ENCODE data around the gene CD81. TPM values are rescaled to one million over a fixed set of nuclear protein-coding genes. Genes with fewer than 3 reads are reported as not detected.

CD81 gene
- total and polyA plus RNA-seq, 9 of the 15 experiments (the other 6 are each of a cell fraction or from before 2014, with no cell fraction given): 2.4 to 189 (median 61.7) TPM

DNA sequence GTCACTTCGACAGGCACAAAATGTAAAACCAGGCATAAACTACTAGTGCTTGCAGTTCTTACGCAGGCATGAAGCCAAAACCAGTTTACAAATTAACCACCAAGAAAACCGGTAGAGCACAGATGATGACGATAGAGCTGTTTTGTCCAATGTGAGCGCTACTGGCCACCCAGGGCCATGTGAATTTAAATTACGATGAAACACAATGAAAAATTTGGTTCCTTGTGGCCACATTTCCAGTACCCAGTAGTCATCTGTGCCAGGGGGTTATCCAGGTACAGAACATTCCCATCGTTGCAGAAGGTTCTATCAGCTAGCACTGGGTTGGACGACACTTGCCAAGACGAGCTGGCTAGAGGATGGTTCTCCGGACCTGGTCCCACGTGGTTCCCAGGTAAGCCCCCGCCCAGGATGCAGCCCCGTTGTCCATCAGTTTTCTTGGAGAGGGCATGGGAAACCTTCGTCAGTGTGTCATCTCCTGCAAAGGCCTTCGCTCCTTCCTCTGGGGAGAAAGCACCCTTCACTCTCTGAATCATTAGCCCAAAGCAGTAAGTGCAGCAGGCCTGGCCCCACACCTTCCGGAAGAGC is 1.1 kb upstream of the CD81 start (continued):
- no peak for TF ChIP-seq PHF8 (IDR thresholded peaks at IDR 0.05; ENCODE audit: borderline replicate concordance, low read length)
- no peak for TF ChIP-seq ESRRB (CRISPR knock-in tag; IDR thresholded peaks at IDR 0.05; ENCODE audit: borderline replicate concordance)
- no peak for TF ChIP-seq NRF1 (conservative IDR thresholded peaks at IDR 0.05 in 1 of 2, IDR thresholded peaks at IDR 0.05 in 1 of 2)
- TF ChIP-seq BACH1 (tag; IDR thresholded peaks at IDR 0.05): no peak
- no peak for TF ChIP-seq ZNF324 (CRISPR knock-in tag; IDR thresholded peaks at IDR 0.05)

GRCh38 chr11:2377511-2378443 is 667 bp downstream of the CD81 start:
- Histone ChIP-seq H3K4me2 (ENCODE audit: insufficient read depth, low read length) (peak overlapping the region; percentile 86), H3K27ac (ENCODE audit: extremely low read depth, low read depth, low read length) (peak overlapping the region; percentile 85; the same call in 2 of the 3 replicates), H3K4me1 (replicated peaks in 1 of 2; ENCODE audit: control insufficient read depth in 2 of 2, insufficient read depth in 2 of 2, low read length in 2 of 2) (peaks cover 15 to 64% of the 10 kb centered on the region in 2 experiments; a peak in 4 of 5 replicates), H3K79me2 (ENCODE audit: control insufficient read depth, insufficient read depth, low read length) (peaks cover 53% of the 10 kb centered on the region), H3K9me3 (replicated peaks; ENCODE audit: control insufficient read depth, insufficient read depth, low read depth, low read length) (no peaks in the 10 kb centered on the region), H3K9me1 (ENCODE audit: control insufficient read depth, insufficient read depth, low read length) (peaks cover 14% of the 10 kb centered on the region), H3K4me3 (peak overlapping the region; percentile 96), H3K27me3 (ENCODE audit: control insufficient read depth in 2 of 2, insufficient read depth in 2 of 2, low read length in 2 of 2) (no peaks in the 10 kb centered on the region; a peak in 1 of 5 replicates), H3K9ac (ENCODE audit: insufficient read depth in 1 of 2, low read depth in 2 of 2, low read length in 2 of 2) (peak overlapping the region; percentile 81 to 94), H2AFZ (ENCODE audit: low read depth, low read length) (0 out of 2 replicates have a peak overlapping the region, but pooled peaks have one; percentile 32), H4K20me1 (replicated peaks; ENCODE audit: control insufficient read depth, insufficient read depth, low read length) (peaks cover 32% of the 10 kb centered on the region), H3K36me3 (ENCODE audit: control insufficient read depth, insufficient read depth, low read length) (peaks cover 21% of the 10 kb centered on the region; the same call in 2 of the 3 replicates)
- ChIA-PET POLR2A (interaction anchor here (0.6 to 2.4 kb wide), 12 partner anchors 8 to 1570 kb away, joined by 3 to 17 read pairs (median 4); partner anchors contain the start of gene TSSC4), CTCF (ENCODE audit: low intra/inter-chr PET ratio) (no interaction called here)
- intact Hi-C loops (cut with micrococcal nuclease) (no loop called here), in situ Hi-C loops (cut with MboI) (no loop called here)
- no TSS peak for BruUV-seq (replicated peaks)
- ATAC-seq (peak; percentile 86), FAIRE-seq (no peak), DNase-seq (ENCODE audit: extremely low read depth in 1 of 4, low spot score in 3 of 4) (peak; percentile 77 to 82 (median 80))
- 2% methylated on average over 29 of the region's 88 CpGs for WGBS (ENCODE audit: insufficient coverage, low coverage, missing lambda C conversion rate)
- TF ChIP-seq ATF1 (CRISPR knock-in tag; IDR thresholded peaks at IDR 0.05): no peak
- peak; percentile 78 for TF ChIP-seq ATF1 (tag; IDR thresholded peaks at IDR 0.05)
- 0 out of 2 replicates have a peak, but pooled peaks have one; percentile 22 for TF ChIP-seq SMARCE1 (IDR thresholded peaks at IDR 0.05)
- no peak for TF ChIP-seq ZNF609 (CRISPR knock-in tag; IDR thresholded peaks at IDR 0.05; ENCODE audit: borderline replicate concordance)
- no peak for TF ChIP-seq ZKSCAN3 (CRISPR knock-in tag; IDR thresholded peaks at IDR 0.05)
- TF ChIP-seq ARNT (IDR thresholded peaks at IDR 0.05): no peak
- peak; percentile 42; the same call in 1 of the 2 replicates for TF ChIP-seq SP1 (CRISPR knock-in tag; IDR thresholded peaks at IDR 0.05)
- TF ChIP-seq NFRKB (IDR thresholded peaks at IDR 0.05; ENCODE audit: low read depth): no peak
- TF ChIP-seq ERF (CRISPR knock-in tag; IDR thresholded peaks at IDR 0.05): no peak
- peak in 1 of 3 experiments; percentile 2 for TF ChIP-seq YY1 (IDR thresholded peaks at IDR 0.05; ENCODE audit: borderline replicate concordance in 1 of 3, control insufficient read depth in 1 of 3, extremely low read depth in 1 of 3, insufficient read depth in 3 of 3, insufficient read length in 1 of 3, insufficient replicate concordance in 2 of 3, low read depth in 1 of 3, low read length in 2 of 3)
